HG02610 (cell line): ENCODE measurements around the gene ZCCHC2.

ENCODE experiments used
- ATAC-seq: cut with Tn5 transposase; IDR thresholded peaks from one replicate; pipeline ENCODE4 v1.9.1; 2021; ENCODE audit warnings: mild to moderate bottlenecking, moderate library complexity; ENCODE audit not compliant: unreplicated experiment

The ZCCHC2 gene

DNA sequence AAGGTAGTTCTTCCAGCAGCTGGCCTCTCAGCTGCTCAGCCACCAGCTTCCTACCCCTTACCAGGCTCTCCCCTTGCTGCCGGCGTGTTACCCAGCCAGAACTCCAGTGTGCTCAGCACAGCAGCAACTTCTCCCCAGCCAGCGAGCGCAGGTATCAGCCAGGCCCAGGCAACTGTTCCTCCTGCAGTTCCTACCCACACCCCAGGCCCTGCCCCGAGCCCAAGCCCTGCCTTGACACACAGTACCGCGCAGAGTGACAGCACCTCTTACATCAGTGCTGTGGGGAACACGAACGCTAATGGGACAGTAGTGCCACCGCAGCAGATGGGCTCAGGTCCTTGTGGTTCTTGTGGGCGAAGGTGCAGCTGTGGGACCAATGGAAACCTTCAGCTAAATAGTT lies 52.0 kb downstream of the ZCCHC2 start:
- ATAC-seq: no peak

DNA sequence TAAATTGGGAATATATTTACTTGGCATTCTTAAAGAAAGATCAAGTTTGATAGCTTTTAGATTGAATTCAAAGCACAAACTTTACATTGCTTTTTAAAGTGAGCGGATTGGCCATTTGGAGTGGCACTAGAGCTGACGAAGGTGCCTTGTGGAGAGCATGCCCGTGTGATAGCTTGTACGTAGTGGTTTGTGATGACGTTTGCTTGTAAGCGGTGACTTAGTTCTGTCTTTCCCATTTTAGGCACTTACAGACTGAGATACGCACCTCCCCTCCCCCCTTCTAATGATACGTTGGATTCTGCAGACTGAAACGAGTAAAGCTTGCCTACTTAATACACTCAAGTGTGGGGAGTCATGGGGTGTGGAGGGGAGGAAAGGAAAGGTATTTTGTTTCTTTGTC lies 53.4 kb downstream of the ZCCHC2 start:
- ATAC-seq: no peak

DNA sequence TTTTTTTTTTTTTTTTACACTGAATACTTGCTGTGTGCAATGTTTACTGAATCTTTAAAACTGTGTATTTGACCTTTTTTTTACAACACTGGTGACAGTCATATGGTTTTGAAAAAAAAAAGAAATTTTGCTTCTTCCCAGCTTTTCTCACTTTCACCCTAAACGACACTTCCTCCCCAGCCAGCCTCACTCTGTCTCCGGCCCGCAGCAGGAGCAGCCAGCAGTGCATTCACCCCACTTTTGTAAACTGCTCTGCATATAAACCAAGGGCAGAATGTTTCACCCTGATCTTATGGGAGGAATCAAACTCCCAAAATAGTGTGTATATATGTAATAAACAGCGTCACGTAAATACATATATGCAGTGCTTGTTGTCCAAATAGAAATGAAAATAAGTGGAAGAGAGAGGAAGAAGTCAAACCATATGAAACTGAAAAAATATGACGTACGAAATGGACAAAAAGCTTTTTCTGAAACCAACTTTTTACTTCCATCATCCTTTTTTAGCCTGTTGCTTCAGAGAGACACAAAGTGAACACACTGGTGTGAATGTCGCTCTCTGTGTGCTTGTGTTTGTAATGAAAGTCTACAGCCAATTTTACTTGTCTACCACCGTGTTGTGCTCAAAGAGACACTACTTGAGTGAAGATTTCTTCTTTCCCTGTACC lies 54.2 kb downstream of the ZCCHC2 start:
- ATAC-seq: peak; percentile 40

DNA sequence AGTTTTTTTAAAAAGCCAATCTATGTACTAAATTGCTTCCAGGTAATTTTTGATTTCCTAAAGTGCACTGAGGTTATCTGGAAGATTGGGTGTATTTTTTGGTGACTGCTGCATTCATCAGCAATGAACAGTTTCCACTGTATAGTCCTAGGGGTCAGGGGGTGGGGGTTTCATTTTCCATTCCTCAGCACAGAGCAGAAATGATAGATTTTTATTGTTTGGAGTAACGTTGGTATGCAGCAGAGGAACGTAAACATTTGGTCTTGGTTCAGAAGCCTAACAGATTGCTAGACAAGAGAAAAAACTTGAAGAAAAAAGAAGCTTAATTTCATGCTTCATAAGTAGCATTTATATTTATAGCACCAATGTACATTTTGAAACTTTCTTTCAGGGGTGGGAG lies 54.9 kb downstream of the ZCCHC2 start:
- ATAC-seq: peak; percentile 26

DNA sequence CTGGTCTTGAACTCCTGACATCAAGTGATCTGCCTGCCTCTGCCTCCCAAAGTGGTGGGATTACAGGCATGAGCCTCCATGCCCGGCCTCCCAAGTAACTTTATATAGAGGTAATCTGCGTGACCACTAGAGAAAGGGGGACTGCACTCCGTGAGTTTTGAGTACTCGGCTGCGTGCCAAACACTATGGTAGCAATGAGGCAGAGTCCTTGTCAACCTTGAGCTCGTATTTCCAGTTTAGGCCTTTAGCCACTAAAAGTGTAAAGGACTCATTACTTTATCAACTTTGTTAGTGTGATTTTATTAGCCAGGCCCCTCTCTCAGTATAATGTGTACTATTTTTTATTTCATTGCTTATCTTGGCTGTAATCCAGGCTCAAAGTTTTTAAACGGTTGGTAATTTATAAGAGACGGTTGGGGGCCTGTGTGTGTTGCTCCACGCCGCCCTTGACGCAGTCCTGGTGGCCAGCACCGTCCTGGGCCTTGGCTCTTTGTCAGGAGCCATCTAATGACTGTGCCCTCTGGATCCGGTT lies 56.2 kb downstream of the ZCCHC2 start:
- ATAC-seq: no peak

DNA sequence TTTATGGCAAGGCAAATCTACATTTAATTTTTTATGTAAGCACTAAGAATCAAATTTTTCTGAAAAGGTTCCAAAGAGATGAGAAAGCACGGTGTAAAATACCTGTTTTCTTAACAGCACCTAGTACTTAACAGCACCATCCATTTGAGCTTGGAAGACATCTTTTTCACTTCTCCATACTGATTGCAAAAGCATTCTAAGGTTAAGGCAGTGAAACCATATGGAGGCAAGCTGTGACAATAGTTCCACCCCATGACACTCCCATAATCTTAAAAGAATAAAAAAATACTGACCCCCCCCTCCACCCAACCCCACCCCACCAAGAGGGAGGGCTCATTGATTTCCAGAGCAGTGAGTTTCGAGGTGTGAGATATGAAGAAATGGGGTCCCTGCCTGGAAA lies 60.6 kb downstream of the ZCCHC2 start:
- ATAC-seq: no peak

DNA sequence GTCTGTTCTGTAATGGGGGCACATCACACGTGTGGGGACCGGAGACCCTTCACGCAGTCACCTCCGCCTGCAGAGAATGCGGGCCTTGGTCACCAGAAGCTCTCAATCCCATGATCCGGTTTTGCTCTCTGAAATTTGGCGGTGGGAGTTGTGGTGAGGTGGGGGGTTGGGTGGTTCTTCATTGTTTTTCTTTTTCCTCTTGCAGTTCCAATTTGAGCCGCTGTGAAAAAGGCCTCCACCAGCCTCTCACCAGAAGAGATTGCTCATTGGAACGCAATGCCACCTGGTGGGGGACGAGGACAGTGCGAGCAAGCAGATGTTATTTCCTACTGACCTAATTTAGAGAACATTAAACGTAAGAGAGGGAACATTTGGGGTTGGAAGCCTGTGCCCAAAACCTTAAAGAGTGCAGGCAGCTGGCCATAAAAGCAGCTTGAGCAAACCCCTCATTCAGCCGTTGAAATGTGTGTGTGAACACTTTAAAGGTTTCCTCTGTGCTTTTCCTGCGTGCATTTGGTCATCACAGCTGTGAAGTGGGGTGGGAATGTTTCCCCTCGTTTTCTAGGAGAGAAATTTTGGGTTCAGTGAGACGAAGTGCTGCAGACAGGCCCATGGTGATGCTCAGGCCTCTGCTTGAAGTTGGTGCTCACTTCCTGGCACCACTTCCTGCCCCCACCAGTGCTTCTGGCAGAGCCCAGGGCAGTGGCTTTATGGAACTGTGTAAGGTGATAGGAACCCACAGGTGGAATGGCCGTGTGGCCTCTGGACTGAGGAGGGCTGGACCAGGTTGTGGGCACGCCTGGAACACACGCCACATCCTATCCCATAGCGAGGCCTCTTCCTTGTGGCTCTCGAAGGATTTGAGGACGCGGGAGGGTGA lies 61.7 kb downstream of the ZCCHC2 start:
- peak; percentile 84 for ATAC-seq

DNA sequence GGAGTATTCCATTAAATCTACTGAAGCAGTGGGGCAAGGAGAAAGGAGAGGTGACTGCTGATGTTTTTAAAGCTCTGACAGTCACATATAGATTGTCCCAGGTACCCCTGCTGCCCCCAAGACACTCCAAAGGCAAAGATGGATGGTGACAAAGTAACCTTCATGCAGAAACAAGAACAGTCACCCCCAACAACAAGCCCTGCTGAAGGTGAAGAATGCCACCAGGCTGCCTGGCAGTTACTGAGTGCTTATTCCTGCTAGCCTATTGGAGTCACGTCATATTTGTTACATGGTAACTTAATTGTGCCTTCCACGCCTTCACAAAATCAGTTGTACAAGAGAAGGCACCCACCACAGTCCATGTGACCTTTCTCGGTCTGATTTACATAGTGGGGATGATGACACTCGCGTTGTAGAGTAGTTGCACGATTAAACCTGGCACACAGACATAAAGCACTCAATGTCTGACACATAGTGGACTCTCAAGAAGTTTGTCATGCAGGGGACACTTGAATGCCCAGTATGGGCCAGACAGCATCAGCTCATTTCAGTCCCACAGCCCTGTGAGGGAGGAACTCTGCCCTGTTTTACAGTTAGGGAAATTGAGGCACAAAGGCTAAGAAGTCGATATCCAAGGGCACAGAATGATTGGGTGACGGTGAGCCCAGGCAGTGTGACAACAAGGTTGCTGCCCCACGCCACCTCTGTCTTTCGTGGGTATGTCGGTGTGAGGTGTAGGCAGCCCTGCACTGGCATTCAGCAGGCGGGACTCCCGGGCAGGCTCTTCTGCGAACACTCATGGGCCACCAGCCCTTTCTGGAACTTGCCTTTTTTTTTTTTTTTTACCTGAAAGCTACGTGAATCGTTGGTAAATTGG lies 62.7 kb downstream of the ZCCHC2 start:
- peak; percentile 29 for ATAC-seq

DNA sequence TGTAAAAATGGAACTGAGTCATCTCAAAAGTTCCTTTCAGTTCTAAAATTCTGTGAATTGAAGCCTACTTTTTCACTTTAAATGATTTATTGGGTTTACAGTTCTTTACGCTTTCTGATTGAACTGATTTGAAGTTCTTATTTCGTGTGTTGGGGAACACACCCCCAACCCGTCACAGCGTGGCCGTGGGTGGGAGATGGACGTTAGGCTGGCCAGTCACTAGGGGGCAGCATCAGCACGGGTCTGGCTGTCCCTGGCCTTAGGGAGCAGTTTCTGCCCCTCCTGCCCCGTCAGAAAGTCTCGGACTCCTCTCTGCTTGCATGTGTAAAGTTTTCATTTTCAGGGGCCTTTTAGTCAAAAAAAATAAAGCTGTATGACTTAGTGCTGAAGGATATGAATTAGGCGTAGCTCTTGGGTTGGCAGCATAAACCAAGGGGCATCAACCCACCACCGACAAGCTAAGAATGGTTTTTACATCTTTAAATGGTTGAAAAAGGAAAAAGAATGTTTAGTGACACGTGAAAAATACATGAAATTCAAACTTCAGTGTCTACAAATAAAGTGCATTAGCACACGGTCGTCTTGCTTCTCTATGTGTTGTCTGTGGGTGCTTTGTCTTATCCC lies 63.4 kb downstream of the ZCCHC2 start:
- peak; percentile 67 for ATAC-seq

DNA sequence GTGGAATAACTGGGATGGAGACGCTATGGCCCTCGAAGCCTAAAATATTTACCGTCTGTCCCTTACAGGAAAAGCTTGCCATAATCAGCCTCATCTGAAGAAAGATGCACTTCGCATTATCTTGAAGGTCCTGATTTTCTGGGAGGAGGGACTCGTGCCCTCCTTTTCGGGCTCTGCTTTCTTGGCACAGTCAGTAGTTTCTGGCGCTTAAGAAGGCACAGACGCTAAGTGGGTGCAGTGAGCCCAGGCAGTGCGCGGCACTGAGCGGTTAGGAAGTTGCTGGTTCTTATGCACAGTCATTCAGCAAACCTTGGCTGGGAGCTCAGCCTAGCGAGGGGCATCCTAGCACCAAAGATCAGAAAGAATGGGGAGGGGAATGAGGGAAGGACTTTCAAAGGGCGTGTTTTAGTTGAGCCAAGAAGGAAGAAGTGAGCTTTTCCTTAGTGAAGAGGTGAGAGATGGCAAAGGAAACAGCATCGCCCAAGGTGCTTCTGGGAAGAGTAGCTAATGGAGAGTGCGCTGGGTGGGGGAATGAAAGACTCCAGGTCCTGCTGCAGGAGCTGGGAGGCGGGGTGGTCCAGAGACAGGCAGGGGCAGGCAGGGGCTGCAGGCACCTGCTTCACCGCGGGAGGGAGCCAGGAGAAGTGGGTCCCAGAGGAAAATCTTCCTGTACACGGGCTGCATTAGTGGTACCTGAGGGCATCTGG lies 64.1 kb downstream of the ZCCHC2 start:
- no peak for ATAC-seq

DNA sequence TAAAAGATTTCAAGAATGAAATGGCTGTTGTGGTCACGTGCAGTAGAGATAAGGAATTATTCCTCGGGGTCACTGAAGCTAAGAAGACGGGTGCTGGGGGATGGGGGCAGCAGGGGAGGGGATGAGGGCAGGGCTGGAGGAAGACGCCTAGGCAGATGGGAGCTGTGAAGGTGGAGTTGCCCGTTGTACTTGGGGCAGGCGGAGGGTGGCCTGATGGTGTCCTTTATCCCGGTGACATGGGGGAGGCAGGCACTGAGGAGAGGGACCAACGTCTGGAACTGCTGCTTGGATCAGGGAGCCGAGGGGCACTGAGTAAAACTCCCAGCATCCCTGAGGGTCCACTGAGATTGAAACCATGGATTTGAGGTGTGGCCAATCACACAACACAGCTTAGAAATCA lies 64.9 kb downstream of the ZCCHC2 start:
- ATAC-seq: no peak

DNA sequence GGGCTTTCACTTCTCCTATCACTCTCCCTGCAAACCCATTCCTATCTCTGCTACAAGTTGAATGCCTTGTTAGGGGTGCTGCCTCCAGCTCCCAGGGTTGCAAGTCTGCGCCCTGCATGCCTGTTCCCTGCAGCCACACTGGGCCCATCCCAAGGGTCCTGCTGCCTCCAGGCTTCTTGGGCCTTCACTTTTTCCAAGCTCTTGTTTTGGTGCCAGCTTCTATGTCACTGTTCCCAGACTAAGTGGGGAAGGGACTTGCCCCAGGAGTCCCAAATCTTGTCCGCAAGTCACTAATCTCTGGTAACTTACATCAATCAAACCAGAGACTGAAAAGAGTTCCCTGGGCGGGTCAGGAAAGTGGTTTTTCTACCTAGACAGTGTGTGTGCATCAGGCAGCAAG lies 65.4 kb downstream of the ZCCHC2 start:
- no peak for ATAC-seq

DNA sequence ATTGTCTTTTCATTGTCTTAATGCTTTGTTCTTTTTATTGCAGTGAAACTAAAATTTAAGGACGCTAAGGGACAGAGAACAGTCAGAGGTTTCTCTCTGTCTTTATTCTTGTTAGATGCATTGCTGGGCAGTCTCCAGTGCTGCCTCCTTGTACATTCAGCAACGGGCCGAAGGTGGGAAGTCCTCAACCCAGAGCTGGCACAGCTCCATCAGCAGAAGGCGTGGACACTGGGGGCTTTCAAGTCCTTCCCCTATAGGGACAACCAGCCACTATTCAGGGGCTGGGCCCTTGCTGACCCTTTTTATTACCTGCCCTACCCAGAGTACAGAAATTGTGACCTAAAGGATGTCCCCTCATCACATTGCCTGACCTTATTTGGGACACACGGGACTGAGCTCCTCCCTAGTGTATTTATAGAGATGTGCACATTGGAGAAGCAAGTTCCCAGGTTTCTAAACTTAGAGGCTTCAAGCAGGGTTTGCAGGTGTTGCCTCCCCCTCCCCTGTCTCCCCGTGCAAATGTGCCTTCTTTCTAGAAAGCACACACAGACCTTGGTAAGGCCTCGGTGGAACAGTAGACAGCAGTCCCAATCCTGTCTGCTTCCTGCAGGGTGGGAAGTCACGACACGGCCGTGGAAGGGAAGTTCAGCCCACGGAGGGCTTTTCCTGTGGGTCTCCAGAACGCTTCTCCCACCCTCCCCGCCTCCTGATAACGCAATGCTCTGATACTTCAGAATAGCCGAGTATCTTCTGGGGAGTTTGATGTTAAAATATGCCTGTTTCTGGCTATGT lies 68.2 kb downstream of the ZCCHC2 start:
- ATAC-seq: no peak

DNA sequence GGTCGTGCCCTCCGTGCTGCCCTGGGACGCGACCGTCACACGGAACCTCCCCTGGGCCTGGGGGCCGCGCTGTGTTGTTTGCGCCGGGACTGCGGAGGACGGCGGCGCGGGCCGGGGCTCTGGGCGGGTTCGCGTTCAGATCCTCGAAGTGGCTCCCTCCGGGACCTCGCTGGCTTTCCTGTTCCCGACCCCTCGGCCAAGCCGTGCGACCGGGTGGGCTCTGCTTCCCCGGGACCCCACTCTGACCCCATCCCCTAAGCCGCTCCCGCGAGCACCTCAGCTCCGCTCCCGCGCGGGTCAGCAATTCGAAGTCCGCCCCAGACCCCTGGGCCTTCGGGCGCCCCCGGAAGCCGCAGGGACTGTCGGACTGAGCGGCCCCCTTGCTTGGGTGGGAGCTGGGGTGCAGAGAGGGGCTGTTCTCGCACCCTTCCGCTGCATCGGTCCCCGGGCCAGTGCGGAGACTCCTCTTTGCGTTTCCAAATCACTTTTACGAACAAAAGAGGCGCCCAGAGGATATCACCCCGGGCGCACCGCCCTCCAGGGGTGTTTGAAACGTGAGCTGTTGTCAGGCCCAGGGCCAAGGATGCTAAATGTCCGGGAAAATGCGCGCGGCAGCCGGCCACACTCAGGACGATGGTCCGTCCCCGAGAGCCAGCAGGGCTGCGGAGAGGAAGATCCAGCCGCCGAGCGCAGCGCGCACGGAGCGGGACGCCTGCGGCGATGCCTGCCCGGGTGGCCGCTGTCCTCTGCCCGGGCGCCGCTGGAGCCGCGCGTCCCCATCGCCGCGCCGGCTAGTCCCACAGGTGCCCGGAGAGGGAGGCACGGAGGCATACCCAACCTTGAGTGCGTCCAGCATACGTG lies 73.5 kb downstream of the ZCCHC2 start:
- ATAC-seq: no peak

DNA sequence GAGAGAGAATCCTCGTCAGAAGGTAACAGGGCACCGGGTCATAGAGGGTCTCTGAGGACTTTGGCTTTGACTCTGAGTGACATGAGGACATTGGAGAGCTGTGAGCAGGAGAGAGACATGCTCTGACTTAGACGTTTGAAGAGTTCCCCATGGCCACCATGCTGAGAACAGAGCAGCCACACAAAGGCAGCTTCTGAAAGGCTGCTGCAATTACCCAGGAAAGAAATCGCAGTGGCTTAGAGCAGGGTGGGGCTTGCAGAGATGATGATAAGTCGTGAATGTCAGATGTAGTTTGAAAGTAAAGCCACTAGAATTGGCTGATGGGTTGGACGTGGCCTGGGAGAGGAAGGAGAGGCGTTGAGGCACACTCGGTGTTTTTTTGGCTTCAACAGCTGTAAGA lies 79.0 kb downstream of the ZCCHC2 start:
- ATAC-seq: no peak

DNA sequence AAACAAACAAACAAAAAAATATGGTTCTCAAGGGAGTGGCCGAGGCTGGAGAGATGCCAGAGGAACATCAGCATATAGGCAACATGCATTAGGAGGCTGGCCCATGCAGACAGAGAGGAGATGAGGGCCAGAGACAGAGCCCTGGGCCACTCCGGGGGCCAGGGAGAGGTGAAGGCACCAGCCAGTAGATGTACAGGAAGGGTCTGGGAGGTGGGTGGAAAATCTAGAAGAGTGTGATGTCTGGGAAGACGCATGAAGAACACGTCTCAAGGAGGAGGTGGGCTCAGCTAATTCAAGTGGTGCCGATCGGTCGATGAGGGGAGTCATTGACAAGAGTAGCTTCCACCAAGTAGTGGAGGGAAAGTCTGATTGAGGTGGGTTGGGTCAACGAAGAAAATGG lies 79.9 kb downstream of the ZCCHC2 start:
- no peak for ATAC-seq

DNA sequence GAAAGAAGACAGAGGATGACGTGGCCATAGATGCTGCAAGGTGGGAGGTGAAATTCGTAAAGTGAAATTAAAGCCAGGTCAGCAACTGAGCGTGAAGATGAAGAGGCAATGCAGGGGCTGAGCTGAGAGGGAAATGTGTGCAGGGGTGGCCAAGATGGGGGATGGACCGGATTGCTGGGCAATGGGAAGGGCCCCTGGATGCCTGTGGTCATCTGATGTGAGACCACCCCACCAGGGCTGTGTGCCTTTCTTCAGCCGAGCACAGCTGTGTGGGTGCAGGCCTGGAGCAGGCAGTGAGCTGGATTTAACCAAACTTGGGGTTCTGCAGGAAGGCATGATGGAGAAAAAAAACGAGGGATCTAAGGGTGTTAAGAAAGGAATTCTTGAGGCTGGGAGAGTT lies 80.4 kb downstream of the ZCCHC2 start:
- ATAC-seq: no peak

DNA sequence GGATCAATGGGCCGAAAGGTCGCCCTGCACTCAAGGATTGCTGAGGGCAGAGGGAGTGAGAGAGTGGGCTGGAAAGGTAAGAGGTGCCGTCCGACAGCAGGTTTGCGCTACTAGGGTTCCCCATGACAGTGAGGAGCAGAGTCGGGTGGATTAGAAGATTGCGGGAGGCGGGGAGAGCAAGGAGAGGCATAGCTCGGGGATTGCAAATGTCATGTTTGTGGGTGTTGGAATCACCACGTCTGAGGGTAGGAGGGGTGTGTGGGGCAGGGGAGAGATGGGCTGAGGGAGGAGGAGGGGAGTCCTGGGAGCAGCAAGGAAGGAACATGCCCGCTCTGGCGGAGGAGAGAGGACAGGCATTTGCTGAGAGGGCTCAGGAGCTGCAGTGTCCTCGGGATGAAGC lies 81.2 kb downstream of the ZCCHC2 start:
- no peak for ATAC-seq
